IMR-90 (cell line): ENCODE measurements around the gene AMZ2. TPM values are rescaled to one million over a fixed set of nuclear protein-coding genes. Genes with fewer than 3 reads are reported as not detected.

ENCODE experiments used
- ATAC-seq: fragments of 200-7000 bp; cut with Tn5 transposase; 2 replicates; pipeline ENCODE4 v1.9.1; 2020; ENCODE audit warnings: low read depth, mild to moderate bottlenecking, moderate library complexity
- BruUV-seq: library from RNA; stranded (reverse); fragments of 400-500 nt; replicated peaks from 2 replicates; lab custom pipeline; 2021; lab: Mats Ljungman, UMichigan
- CTCF ChIA-PET: fragments of 300-600 bp; formaldehyde crosslinking; extraction: SDS; loops from one replicate; lab custom pipeline; 2021; ENCODE audit warnings: antibody characterized with exemption; lab: Yijun Ruan, JAX
- POLR2A ChIA-PET: fragments of 300-600 bp; sonication (Branson Sonifier 250); formaldehyde crosslinking; loops from one replicate; lab custom pipeline; 2022; ENCODE audit warnings: antibody characterized with exemption; ENCODE audit not compliant: unreplicated experiment; lab: Charles Lee
- DNase-seq: peaks from one replicate; pipeline ENCODE4 v3.0.0; 2013
- H2AFZ ChIP-seq: replicated peaks from 2 replicates; pipeline ENCODE3; 2013; ENCODE audit warnings: low read length, mild to moderate bottlenecking; ENCODE audit not compliant: poor library complexity
- H2AK5ac ChIP-seq: 2 replicates; pipeline ENCODE4 v1.6.1; 2013; ENCODE audit warnings: low read depth, low read length, inconsistent platforms
- H2AK9ac ChIP-seq: replicated peaks from 2 replicates; pipeline ENCODE3; 2013; ENCODE audit warnings: mild to moderate bottlenecking, low read depth, low read length, moderate library complexity; ENCODE audit not compliant: poor library complexity
- H2BK120ac ChIP-seq: 2 replicates; pipeline ENCODE4 v1.6.1; 2013; ENCODE audit warnings: low read depth, low read length, inconsistent platforms
- H2BK15ac ChIP-seq: 3 replicates; pipeline ENCODE4 v1.6.1; 2013; ENCODE audit warnings: low read depth, low read length, inconsistent platforms
- H2BK20ac ChIP-seq: 2 replicates; pipeline ENCODE4 v1.6.1; 2013; ENCODE audit warnings: low read depth, mild to moderate bottlenecking, inconsistent platforms, low read length, moderate library complexity
- H2BK5ac ChIP-seq: 2 replicates; pipeline ENCODE4 v1.6.1; 2013; ENCODE audit warnings: mild to moderate bottlenecking, low read depth, low read length, inconsistent platforms; ENCODE audit not compliant: poor library complexity, severe bottlenecking
- H3K14ac ChIP-seq: replicated peaks from 2 replicates; pipeline ENCODE4 v1.6.1; 2013; ENCODE audit warnings: low read depth, low read length, inconsistent platforms
- H3K18ac ChIP-seq: 2 replicates; pipeline ENCODE4 v1.6.1; 2013; ENCODE audit warnings: low read depth, low read length, control low read depth
- H3K23ac ChIP-seq: 2 replicates; pipeline ENCODE4 v1.6.1; 2013; ENCODE audit warnings: low read depth, low read length, inconsistent platforms
- H3K27ac ChIP-seq: 2 replicates; pipeline ENCODE4 v1.5.1; 2013; ENCODE audit warnings: mild to moderate bottlenecking, control low read depth, low read length; ENCODE audit not compliant: insufficient read depth
- H3K27me3 ChIP-seq: 2 replicates; pipeline ENCODE4 v1.6.1; 2013; ENCODE audit warnings: low read length; ENCODE audit not compliant: control insufficient read depth, insufficient read depth
- H3K36me3 ChIP-seq: 2 replicates; pipeline ENCODE4 v1.6.1; 2013; ENCODE audit warnings: low read length, mixed read lengths; ENCODE audit not compliant: control insufficient read depth, insufficient read depth
- H3K4ac ChIP-seq: 2 replicates; pipeline ENCODE4 v1.6.1; 2013; ENCODE audit warnings: low read depth, low read length, inconsistent platforms
- H3K4me1 ChIP-seq: 2 replicates; pipeline ENCODE4 v1.6.1; 2013; ENCODE audit warnings: low read length, mixed read lengths; ENCODE audit not compliant: control insufficient read depth, insufficient read depth
- H3K4me2 ChIP-seq: 2 replicates; pipeline ENCODE4 v1.6.1; 2013; ENCODE audit warnings: low read depth, mild to moderate bottlenecking, control low read depth, low read length, moderate library complexity
- H3K4me3 ChIP-seq: 2 replicates; pipeline ENCODE4 v1.5.1; 2013; ENCODE audit warnings: low read depth, mild to moderate bottlenecking, control low read depth, low read length, moderate library complexity; ENCODE audit not compliant: insufficient read depth
- H3K56ac ChIP-seq: 2 replicates; pipeline ENCODE4 v1.6.1; 2013; ENCODE audit warnings: low read length, inconsistent platforms; ENCODE audit not compliant: insufficient read depth; ENCODE audit errors: extremely low read depth
- H3K79me1 ChIP-seq, 2 experiments: 2 replicates each; pipeline ENCODE4 v1.6.1; 2013; ENCODE audit warnings: low read length in 2 of 2, inconsistent platforms in 1 of 2, low read depth in 1 of 2
- H3K9ac ChIP-seq: 2 replicates; pipeline ENCODE4 v1.6.1; 2013; ENCODE audit warnings: low read depth, low read length, control low read depth
- H3K9me1 ChIP-seq: 2 replicates; pipeline ENCODE4 v1.6.1; 2013; ENCODE audit warnings: low read length, inconsistent platforms; ENCODE audit not compliant: insufficient read depth
- H3K9me3 ChIP-seq: 2 replicates; pipeline ENCODE4 v1.6.1; 2013; ENCODE audit warnings: low read length; ENCODE audit not compliant: control insufficient read depth, insufficient read depth
- H4K20me1 ChIP-seq: 2 replicates; pipeline ENCODE4 v1.6.1; 2013; ENCODE audit warnings: low read length, inconsistent platforms; ENCODE audit not compliant: insufficient read depth
- H4K5ac ChIP-seq: 2 replicates; pipeline ENCODE4 v1.6.1; 2013; ENCODE audit warnings: mild to moderate bottlenecking, low read depth, low read length, control low read depth
- H4K8ac ChIP-seq, 2 experiments: 2 replicates each; pipeline ENCODE4 v1.6.1; 2013; ENCODE audit warnings: low read depth in 2 of 2, low read length in 2 of 2, control low read depth in 1 of 2, inconsistent platforms in 1 of 2
- H4K91ac ChIP-seq: 2 replicates; pipeline ENCODE4 v1.6.1; 2013; ENCODE audit warnings: low read depth, low read length, inconsistent platforms; ENCODE audit not compliant: insufficient read depth
- RCOR1 ChIP-seq: IDR thresholded peaks from 2 replicates; pipeline ENCODE4 v1.6.1; 2012; ENCODE audit warnings: mild to moderate bottlenecking, low read length, improper control_type of control experiment; ENCODE audit not compliant: insufficient replicate concordance
- USF2 ChIP-seq: fragments of 150-350 bp; IDR thresholded peaks from 2 replicates; pipeline ENCODE4 v1.6.1; 2017; ENCODE audit warnings: mild to moderate bottlenecking, antibody characterized with exemption, low read length, low read depth
- WGBS, 2 experiments: methylation state at CpG; one replicate each; pipeline versions ENCODE4 v1.1.5 to v1.1.7; 2013; ENCODE audit warnings: missing lambda C conversion rate in 2 of 2; ENCODE audit not compliant: insufficient read length in 1 of 2; ENCODE audit errors: extremely low coverage in 2 of 2; 5-methylcytosine and 5-hydroxymethylcytosine counted together
- dilution Hi-C: fragments of 300-500 bp; cut with HindIII; formaldehyde crosslinking; loops from one replicate; pipeline ENCODE4 v1.14.3; 2018; ENCODE audit warnings: low sequenced_read_pairs; ENCODE audit not compliant: unreplicated experiment
- in situ Hi-C: fragments of 300-500 bp; cut with MboI; formaldehyde crosslinking; loops from 3 replicates; pipeline ENCODE4 v1.14.3; 2019; ENCODE audit warnings: low sequenced_read_pairs, inconsistent platforms, mixed read lengths
- intact Hi-C: fragments of 100-400 bp; cut with micrococcal nuclease; formaldehyde crosslinking; loops from 2 replicates; pipeline ENCODE4 v1.10.0; 2022
- polyA plus RNA-seq, 3 experiments: library from polyadenylated mRNA; depleted of rRNA; stranded (reverse); fragments of >200 nt; gene quantifications; 2 replicates each; pipeline ENCODE4 v1.2.3, GENCODE V29; 2012; ENCODE audit warnings: low replicate concordance in 1 of 3
- total RNA-seq: library from RNA; depleted of rRNA; stranded (reverse); fragments of >200 nt; gene quantifications from 2 replicates; pipeline ENCODE4 v1.2.3, GENCODE V29; 2012

Gene AMZ2
- total and polyA plus RNA-seq, 2 of the 4 experiments (the other 2 are of a cell fraction): 65.4 to 90.2 TPM

GRCh38 chr17:68238164-68238870 is 9.5 kb upstream of the AMZ2 start:
- H4K5ac ChIP-seq: no peak overlapping the region
- ChIA-PET CTCF (no interaction called here), POLR2A (no interaction called here)
- no peak overlapping the region for H3K23ac ChIP-seq
- TF ChIP-seq RCOR1 (no peak), USF2 (no peak)
- no peaks in the 10 kb centered on the region for H3K9me1 ChIP-seq
- no peaks in the 10 kb centered on the region for H3K9me3 ChIP-seq
- H3K27ac ChIP-seq: no peak overlapping the region
- no peak overlapping the region for H2BK20ac ChIP-seq
- H3K36me3 ChIP-seq: no peaks in the 10 kb centered on the region
- dilution Hi-C loops (no loop called here), in situ Hi-C loops (no loop called here), intact Hi-C loops (no loop called here)
- no peak overlapping the region for H2BK15ac ChIP-seq
- no peak overlapping the region for H3K4me3 ChIP-seq
- no peak overlapping the region for H3K56ac ChIP-seq
- H3K4me2 ChIP-seq: no peak overlapping the region
- H4K8ac ChIP-seq: no peak overlapping the region
- no peak overlapping the region for H2AK5ac ChIP-seq
- no TSS peak for BruUV-seq
- peaks cover 5% of the 10 kb centered on the region for H3K4me1 ChIP-seq
- H4K91ac ChIP-seq: no peak overlapping the region
- no peak overlapping the region for H2AK9ac ChIP-seq
- no peak overlapping the region for H2AFZ ChIP-seq
- no peak overlapping the region for H3K9ac ChIP-seq
- H3K79me1 ChIP-seq: no peaks in the 10 kb centered on the region
- no CpG with 5 or more reads among the region's 3 CpGs for WGBS, 2 experiments
- no peaks in the 10 kb centered on the region; the same call in 1 of the 2 replicates for H3K27me3 ChIP-seq
- no peak overlapping the region for H2BK5ac ChIP-seq
- H4K20me1 ChIP-seq: no peaks in the 10 kb centered on the region
- H3K18ac ChIP-seq: no peak overlapping the region
- H3K14ac ChIP-seq: no peak overlapping the region
- no peak overlapping the region for H3K4ac ChIP-seq
- H2BK120ac ChIP-seq: no peak overlapping the region
- ATAC-seq (peak; percentile 40), DNase-seq (no peak)
